Renal cortical epithelial cell (primary cell): Measurements from ENCODE around the gene PKP3. TPM values are rescaled to one million over a fixed set of nuclear protein-coding genes. Genes with fewer than 3 reads are reported as not detected.
A peak's percentile ranks its signal among the peaks of the same experiment; 100 is the strongest.
"Not testable (repeated sequence)": the region's sequence is repeated elsewhere in the genome, so short reads cannot be mapped to it uniquely, and the experiment has no call there.

Experiments used
- DNase-seq: peaks from one replicate; pipeline ENCODE4 v3.0.0-alpha.2; 2011; ENCODE audit warnings: low read depth
- total RNA-seq: library from RNA; depleted of rRNA; stranded (reverse); fragments of >200 nt; gene quantifications from 2 replicates; pipeline ENCODE4 v1.2.3, GENCODE V29; 2014

The PKP3 gene, protein sequence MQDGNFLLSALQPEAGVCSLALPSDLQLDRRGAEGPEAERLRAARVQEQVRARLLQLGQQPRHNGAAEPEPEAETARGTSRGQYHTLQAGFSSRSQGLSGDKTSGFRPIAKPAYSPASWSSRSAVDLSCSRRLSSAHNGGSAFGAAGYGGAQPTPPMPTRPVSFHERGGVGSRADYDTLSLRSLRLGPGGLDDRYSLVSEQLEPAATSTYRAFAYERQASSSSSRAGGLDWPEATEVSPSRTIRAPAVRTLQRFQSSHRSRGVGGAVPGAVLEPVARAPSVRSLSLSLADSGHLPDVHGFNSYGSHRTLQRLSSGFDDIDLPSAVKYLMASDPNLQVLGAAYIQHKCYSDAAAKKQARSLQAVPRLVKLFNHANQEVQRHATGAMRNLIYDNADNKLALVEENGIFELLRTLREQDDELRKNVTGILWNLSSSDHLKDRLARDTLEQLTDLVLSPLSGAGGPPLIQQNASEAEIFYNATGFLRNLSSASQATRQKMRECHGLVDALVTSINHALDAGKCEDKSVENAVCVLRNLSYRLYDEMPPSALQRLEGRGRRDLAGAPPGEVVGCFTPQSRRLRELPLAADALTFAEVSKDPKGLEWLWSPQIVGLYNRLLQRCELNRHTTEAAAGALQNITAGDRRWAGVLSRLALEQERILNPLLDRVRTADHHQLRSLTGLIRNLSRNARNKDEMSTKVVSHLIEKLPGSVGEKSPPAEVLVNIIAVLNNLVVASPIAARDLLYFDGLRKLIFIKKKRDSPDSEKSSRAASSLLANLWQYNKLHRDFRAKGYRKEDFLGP
- total RNA-seq, result 1.7 and 13.7 TPM in 2 replicates

DNA sequence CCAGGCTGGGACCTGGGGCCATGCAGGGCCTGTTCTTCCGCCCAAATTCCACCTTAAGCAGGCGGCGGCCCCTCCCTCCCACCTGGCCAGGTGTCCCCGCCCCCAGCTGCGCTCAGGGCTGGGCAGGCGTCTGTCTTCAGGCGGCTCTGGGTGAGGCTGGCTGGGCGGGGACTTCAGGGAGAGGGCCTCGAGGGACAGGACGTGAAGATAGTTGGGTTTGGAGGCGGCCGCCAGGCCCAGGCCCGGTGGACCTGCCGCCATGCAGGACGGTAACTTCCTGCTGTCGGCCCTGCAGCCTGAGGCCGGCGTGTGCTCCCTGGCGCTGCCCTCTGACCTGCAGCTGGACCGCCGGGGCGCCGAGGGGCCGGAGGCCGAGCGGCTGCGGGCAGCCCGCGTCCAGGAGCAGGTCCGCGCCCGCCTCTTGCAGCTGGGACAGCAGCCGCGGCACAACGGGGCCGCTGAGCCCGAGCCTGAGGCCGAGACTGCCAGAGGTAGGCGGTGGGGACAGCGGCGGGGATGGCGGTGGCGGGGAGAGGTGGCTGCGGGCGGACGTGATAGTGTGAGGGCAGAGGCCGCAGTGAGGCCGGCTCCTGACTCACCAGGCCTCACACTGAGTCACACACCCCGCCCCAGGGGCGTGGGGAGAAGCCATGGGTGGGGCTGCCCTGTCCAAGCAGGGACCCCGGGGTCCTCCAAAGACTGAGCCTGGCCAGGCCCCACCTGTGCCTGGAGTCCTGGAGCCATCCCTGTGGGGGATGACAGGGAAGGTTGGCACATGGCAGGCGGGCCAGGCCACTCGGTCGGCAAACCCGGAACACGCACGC lies at the start of gene PKP3:
TSS of gene PKP3 (plus strand) at position 176 of the 824 bp plus-strand sequence. CDS start at position 260, 84 bp downstream.
- no peak for DNase-seq

DNA sequence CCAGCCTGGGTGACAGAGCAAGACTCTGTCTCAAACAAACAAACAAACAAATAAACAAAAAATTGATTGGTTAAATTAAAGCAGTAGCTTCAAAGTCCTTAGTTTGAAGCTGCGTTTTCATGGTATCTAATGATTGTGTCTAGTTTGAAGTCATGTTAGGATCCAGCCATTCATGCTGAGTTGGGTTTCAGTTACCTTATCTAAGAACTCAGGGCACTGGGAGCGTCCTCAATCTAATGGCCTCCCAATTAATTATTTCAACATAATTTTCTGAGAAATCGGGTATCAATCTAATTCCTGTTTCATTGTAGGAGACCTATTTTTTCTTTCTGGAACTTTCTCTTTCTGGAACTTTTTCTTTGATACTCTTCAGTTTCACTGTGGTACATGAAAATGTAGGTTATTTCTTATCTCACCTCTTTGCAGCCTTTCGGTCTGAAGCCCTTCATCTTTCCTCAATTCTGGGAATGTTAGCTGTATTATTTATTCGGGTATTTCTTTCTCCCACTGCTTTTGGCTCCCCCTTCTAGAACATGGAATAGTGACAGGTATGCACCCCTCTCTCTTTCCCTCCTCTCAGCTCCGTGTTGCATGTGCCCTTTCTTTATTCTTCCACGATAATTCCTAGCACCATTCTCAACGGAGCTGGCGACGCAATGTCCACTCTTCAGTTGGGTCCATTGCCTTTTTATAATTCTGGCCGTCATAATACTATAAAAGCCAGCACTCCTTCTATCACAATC lies 49.0 kb upstream of the PKP3 start:
- no peak for DNase-seq

DNA sequence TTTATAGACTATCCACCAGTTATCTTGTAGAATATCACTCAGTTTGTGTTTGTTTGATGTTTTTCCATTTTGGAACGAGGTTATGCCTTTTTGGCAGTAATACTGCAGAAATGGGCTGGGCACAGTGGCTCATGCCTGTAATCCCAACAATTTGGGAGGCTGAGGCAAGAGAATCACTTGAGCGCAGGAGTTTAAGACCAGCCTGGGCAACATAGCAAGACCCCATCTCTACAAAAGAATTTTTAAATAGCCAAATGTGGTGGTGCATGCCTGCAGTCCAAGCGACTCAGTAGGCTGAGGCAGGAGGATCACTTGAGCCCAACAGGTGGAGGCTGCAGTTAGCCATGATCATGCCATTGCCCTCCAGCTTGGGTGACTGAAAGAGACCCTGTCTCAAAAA lies 47.5 kb upstream of the PKP3 start:
- no peak for DNase-seq

DNA sequence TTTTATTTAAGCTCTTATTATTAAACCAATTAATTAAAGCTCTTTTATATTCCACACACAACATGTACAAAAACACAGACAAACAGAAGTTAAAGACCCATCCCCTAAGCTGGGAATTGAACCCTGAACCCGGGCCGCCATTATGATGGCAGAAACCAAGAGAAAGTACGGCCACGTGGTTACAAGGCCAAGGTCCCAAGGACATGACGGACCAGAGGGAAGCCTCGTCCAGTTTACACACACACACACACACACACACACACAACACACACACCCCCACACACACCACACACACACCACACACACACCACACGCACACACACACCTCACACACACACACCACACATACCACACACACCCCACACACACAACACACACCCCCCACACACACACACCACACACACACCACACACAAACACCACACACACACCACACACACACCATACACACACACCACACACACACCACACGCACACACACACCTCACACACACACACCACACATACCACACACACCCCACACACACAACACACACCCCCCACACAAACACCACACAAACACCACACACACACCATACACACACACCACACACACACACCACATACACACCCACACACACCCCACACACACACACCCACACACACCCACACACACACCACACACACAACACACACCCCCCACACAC lies 44.6 kb upstream of the PKP3 start:
- not testable (repeated sequence) for DNase-seq

DNA sequence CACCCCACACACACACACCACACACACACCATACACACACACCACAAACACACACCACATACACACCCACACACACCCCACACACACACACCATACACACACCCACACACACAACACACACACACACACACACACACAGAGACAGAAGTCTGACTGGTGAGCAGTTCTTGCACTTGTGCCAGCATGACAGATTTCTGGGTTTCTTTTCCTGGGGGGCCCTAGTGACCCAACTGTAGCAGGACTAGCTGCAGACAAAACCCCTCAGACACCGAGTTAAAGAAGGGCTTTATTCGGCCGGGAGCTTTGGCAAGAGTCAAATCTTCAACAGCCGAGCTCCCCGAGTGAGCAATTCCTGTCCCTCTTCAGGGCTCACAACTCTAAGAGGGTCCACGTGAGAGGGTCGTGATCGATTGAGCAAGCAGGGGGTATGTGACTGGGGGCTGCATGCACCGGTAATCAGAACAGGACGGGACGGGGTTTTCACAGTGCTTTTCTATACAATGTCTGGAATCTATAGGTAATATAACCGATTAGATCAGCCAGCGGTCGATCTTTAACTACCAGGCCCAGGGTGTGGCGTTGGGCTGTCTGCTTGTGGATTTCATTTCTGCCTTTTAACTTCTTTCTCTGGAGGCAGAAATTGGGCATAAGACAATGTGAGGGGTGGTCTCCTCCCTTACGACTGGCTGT lies 43.8 kb upstream of the PKP3 start:
- DNase-seq, result not testable (repeated sequence)

DNA sequence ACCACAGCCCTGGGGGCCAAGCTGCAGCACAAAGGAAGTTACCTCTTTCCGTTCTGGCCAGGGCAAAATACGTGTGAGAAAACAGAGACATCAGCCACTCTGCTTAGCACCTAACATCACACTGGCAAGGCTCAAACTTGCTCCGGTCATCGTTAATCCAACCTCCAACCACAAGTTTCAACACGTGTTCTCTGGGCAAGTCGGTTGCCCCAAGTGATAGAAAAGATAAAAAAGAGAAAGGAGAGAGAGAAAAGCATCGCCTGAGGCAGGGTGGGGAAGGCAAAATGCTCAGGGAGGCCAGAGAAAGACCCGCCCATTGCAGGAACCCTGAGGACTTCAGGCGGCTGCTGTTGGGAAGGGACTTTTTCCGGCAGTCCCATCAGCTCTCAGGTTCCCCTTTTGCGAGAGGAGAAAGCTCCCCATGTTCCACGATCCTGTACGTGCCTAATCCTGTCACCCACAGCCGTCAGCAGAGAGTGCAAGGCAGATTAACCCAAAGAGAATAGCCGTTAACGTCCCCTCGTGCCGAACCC lies 43.2 kb upstream of the PKP3 start:
- no peak for DNase-seq

DNA sequence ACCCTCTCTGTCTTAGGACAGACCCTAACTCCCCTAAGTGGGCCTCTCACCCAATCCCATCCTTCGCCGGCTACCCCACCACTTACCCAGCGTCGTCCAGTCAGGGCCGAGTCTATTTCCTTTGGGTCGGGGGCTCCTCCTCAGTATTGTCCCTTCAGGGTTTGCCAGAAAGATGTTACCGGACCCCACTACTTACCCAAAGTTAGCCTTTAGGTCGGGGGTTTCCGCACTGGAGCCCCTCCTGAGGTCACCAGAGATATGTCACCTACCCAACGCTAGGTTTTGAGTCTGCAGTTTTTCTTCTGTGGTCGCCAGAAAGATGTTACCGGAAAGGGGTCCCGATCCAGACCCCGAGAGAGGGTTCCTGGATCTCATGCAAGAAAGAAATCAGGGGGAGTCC lies 42.6 kb upstream of the PKP3 start:
- DNase-seq, result no peak

DNA sequence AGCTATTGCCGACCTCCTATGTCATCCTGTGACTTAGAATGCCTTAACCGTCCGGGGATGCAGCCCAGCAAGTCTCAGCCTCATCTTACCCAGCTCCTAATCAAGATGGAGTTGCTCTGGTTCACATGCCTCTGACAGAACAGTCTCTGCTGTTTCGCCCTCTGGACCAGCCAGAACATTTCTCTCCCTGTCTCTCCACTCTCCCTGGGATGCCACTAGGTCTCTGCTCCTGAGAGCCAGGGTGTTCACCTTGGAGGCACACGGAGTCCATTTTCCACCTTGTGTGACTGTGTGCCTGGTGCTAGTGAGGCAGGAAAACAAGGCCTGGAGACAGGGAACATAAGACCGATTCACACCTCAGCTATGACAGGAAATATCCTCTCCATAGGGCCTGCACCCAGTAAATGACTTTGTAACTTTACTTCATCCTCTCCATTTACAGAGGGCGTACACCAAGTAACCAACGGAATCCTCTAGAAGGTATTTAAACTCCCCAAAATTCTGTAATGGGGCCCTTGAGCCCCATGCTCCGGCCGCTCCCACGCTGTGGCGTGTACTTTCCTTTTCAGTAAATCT lies 41.5 kb upstream of the PKP3 start:
- DNase-seq, result no peak

DNA sequence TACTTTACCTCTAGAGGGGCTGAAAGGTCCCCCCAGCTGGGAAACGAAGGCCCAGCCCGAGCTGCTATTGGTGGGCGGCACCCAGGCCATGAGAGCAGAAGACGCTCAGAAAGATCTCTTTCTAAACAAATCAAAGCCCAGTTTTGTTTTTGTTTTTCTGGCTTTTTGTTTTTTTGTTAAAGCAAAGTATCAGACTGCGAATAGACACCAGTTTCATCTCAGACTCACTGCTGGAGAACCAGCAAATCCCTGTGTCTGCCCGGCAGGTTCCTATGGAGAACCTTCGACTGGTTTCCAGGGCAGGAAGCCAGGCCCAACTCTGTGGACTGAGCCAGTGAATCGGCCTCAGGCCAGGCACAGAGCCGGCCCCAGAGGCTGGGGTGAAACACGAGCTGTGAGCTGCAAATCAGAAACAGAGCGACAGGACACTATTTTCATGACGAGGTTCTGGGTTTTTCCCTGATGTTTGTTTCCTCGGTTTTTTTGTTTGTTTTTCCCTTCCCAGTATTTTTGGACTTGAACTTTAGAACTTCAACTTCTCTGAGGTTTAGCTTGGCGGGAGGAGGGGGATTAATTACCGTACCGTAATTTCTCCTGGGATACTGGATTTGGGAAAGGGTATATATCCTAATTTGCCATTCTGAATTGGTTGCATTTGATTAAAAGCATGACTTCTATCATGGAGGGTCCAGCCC lies 40.7 kb upstream of the PKP3 start:
- peak; percentile 27 for DNase-seq

DNA sequence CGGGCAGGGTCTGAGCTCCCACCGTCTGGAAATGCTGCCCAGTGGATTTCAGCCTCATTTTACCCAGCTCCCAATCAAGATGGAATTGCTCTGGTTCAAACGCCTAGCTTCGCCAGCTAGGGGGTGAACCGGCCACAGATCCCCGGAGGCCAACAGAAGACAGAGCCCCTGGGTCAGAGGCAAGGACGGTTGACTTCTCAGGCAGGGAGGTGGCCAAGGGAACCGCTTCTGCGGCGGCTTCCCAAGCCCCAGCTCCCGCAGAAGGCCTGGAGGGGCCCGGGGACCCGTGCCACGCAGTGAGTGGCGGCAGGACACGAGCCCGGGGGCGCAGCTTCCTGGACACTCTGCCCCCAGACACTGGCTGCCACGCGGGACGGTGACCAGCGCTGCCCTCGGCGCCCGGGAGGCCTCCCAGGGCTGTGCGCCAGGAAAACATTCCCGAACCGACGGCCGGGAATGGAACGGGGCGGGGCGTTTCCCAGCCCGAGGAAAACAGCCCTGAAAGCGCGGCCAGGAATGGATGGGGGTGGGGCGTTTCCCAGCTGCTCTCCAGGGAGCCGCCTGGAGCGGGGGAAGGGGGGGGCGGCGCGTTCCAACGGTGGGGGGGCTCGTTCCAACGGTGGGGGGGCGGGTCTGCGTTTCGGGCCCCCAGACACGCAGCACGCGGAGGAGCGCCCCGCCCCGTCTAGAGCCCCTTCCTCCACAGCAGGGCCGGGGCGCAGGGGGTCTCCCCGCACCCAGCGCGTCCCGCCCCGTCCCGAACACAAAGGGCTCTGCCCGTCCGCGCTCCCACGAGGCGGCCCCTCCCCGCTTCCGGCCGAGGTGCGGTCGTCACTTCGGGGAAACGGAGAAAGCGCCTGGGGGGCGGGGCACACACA lies 38.2 kb upstream of the PKP3 start:
- DNase-seq, result peak; percentile 78

DNA sequence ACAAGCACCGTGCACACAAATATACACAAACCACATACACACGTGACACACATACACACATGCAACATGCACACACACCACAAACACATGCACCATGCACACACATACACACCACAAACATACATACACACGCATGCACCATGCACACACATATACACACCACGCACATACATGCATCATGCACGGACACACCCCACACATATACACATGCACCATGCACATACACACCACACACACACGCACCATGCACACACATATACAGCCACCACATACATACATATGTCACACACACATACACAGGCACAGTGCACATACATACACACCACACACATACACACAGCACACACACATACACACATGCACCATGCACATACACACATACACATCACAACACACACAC lies 37.4 kb upstream of the PKP3 start:
- DNase-seq, result no peak

DNA sequence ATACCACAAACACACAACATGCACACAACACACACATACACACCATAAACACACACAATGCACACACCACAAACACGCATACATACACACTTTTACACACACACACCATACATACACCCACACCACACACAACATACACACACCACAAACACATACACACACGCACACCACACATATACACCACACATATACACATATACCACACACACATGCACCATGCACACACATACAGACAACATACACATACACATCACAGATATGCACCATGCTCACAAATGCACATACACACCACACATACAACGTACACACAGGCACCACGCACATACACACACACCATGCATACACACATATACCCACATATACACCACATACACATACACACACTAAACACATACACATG lies 36.4 kb upstream of the PKP3 start:
- no peak for DNase-seq

DNA sequence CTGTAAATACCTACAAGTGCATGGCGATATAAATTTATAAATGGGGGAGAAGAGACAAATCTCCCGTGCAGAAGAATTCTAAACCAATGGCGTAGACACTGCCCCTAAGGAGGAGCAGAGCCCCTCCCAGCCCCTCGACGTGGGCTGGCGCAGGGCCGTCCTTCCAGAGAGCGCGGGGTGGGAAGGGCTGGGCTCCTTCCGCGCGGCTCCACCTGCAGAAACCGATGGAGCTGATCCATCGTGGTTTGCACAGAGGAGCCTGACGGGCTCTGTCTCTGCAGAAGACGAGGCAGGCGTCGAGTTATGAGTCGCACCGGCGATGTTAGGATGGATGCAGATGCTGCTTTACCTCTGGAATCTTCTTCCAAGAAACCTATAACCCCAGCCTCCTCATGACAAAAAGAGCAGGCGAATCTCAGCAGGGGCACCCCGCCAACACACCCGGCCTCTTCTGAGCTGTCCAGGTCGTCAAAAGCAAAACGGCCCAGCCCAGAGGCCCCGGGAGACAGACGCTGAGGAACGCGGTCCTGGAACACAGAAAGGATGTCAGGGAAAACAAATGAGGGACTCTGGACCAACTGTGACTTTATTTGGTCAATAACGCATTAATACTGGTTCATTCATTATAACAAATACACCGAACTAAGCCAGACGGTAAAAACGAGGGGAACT lies 35.7 kb upstream of the PKP3 start:
- DNase-seq, result no peak

DNA sequence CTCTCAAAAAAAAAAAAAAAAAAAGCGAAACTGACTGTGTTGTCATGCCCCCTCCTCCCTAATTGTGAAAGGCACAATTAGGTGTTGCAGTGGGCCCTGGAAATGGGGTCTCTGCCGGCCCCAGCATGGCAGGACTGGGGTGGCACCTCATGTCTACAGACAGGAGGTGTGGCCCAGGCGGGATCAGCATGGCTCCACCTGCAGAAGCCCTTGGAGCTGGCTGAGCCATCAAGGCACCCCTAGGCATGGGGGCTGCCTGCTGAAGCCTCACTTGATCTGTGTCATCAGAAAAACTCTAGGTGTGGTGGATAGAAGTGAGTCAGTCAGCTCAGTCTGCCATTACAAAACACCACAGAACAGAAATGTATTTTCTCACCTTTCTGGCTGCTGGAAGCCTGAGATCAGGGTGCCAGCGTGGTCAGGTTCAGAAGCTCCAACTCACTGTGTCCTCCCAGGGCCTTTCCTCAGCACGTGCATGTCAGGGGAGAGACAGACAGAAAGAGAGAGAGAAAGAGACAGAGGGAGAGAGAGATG lies 34.8 kb upstream of the PKP3 start:
- DNase-seq, result peak; percentile 26

DNA sequence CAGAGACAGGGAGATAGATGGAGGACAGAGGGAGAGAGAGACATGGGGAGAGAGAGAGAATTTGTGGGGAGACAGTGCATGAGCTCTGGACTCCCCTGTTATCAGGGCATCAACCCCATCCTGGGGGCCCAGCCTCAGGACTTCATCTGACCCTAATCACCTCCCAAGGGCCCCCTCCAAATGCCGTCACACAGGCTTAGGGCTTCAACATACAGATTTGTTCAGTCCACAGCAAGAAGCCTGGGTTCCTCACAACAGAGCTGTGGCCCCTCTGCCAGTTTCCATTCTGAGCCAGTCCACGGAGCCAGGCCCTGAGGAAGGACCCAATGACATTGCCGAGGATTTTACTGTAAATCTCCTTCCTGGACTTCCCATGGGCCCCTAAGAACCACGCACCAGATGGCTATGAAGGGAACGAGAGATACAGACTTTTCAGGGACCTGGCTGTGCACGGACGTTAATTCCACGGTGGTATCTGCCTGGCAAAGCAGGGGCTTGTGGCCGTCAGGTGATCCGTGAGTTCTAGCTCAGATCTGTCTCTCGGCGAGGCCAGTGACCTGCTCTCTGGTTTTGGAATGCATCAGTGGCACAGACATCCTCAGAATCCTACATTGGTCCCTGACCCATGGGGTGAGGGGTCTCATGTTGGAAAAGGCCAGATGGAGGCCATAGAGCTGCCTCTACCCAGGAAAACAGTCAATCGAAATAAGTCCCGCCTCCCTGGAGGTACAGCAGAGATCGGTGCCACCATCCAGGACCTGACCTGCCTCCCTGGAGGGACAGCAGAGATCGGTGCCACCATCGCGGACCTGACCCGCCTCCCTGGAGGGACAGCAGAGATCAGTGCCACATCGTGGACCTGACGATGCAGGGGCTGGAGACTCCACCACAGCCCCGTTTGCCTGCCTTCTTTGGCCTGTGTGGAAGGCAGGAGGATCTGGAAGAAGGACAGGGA lies 33.4 kb upstream of the PKP3 start:
- no peak for DNase-seq
